GM10266 (cell line): ENCODE measurements around the gene MOB3A.

Experiments
- DNase-seq: peaks from one replicate; pipeline ENCODE4 v3.0.0; 2012; ENCODE audit errors: extremely low spot score
- TF ChIP-seq, protein P1 (sequence below): IDR thresholded peaks from 2 replicates; pipeline ENCODE4 v1.5.1; 2012; ENCODE audit warnings: mild to moderate bottlenecking, low read depth; ENCODE audit not compliant: control insufficient read depth, insufficient read depth; ENCODE audit errors: missing control alignments

MOB3A gene

DNA sequence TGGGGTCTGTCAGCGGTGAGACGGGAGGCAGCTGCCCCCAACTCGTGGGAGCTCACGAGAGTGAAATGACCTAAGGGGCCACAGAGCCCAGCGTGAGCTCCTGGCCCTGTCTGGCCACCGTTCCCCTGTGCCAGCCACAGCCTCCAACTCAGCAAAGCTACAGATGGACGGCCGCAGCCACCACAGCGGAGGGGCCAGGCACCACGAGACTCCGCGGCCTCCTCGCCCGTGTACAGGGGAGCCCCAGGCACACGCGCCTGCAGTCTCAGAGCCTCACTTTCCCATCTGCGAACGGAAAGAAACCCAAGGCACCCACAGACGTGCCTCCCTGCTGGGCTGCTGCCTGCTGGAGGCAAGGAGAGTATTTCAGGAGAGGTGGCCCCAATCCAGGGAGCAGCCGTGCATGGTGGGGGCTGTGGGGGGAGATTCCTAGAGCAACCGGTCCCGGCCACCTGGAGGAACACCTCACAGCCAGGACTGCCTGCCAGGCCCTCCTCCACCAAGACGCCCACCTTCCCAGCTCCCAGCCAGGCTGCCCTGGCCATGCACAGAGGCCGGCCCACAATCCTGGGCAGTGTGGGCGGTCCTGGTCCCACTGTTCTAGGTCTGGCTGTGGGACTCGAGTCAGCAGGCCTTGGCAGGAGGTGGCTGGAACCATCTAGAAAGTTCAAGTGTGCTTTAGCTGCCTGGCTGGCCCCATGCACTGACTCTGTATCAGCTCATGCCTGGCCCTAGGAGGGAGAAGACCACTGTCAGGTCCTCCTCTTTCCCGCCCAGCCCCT lies 47.0 kb downstream of the MOB3A start:
- no peak for DNase-seq
- TF ChIP-seq, protein P1, sequence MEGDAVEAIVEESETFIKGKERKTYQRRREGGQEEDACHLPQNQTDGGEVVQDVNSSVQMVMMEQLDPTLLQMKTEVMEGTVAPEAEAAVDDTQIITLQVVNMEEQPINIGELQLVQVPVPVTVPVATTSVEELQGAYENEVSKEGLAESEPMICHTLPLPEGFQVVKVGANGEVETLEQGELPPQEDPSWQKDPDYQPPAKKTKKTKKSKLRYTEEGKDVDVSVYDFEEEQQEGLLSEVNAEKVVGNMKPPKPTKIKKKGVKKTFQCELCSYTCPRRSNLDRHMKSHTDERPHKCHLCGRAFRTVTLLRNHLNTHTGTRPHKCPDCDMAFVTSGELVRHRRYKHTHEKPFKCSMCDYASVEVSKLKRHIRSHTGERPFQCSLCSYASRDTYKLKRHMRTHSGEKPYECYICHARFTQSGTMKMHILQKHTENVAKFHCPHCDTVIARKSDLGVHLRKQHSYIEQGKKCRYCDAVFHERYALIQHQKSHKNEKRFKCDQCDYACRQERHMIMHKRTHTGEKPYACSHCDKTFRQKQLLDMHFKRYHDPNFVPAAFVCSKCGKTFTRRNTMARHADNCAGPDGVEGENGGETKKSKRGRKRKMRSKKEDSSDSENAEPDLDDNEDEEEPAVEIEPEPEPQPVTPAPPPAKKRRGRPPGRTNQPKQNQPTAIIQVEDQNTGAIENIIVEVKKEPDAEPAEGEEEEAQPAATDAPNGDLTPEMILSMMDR, result no peak

GRCh38 chr19:2048104-2048958 lies 47.8 kb downstream of the MOB3A start:
- DNase-seq, result no peak
- TF ChIP-seq, protein P1, result no peak

DNA sequence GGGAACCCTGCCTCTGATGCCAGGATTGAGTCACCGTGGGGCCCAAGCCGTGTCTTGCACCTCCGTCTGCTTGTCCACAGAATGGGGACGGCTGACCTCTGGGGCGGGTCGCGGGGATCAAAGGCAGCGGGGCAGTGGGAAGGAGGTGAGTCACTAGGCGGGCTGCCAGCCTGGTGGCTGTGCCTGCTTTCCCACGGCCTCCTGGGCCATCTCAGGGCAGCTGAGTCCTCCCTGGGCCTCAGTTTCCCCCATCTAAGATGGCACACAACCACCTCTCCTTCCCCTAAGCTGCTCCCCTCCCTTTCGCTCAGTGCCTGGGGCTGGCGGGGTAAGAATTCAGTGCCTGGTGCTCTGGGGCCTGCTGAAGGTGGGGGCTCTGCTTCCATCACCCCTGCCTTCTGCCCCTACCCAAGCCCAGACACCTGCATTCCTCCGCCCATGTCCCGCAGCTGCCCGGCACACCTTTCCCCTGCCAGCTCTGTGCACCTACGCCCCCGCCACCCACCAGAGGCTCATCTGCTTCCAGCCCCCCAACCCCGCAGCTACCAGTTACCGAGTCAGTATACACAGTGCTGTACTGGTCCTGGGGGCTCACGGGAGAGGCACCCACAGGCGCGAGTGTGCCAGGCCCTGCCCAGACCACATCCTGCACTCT lies 48.5 kb downstream of the MOB3A start:
- TF ChIP-seq, protein P1, result no peak
- no peak for DNase-seq

DNA sequence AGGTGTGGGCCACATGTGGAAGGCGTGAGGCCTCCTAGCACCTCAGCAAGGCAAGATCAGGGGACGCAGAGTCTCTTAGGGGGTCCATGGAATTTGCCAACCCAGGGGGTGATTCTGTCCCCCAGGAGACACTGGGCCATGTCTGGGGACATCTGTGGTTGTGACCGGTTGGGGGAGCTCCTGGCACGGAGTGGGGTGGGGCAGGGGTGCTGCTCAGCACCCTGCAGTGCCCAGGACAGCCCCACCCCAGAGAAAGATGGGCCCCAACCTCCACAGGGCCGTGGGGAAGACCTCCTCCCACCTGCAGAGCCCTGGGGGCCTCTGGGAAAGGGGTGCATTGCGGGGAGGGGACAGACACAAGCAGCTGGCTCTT lies 49.1 kb downstream of the MOB3A start:
- TF ChIP-seq, protein P1, result peak; percentile 22

GRCh38 chr19:2046046-2046907 lies 49.8 kb downstream of the MOB3A start:
- TF ChIP-seq, protein P1, result no peak
- no peak for DNase-seq

More for the DNA sequence above, 49.1 kb downstream of the MOB3A start:
- DNase-seq, result no peak

GRCh38 chr19:2045501-2046045 lies 50.6 kb downstream of the MOB3A start:
- DNase-seq, result no peak
- TF ChIP-seq, protein P1, result no peak
